Large intestine (tissue), 3 donors: ENCODE results near the gene TMEM45B. TPM values are rescaled to one million over a fixed set of nuclear protein-coding genes. Genes with fewer than 3 reads are reported as not detected.
"Not testable (repeated sequence)": the region's sequence is repeated elsewhere in the genome, so short reads cannot be mapped to it uniquely, and the experiment has no call there.

Source experiments
- DNase-seq, 2 donors: peaks; one replicate each; pipeline versions ENCODE4 v3.0.0 to v3.0.0-alpha.2; 2013
- H3K27ac ChIP-seq: one replicate; pipeline ENCODE4 v1.5.1; 2013; ENCODE audit warnings: low read length
- H3K27me3 ChIP-seq: 2 replicates; pipeline ENCODE4 v1.6.1; 2013; ENCODE audit warnings: low read length; ENCODE audit not compliant: control insufficient read depth, insufficient read depth
- H3K36me3 ChIP-seq: 2 replicates; pipeline ENCODE4 v1.6.1; 2013; ENCODE audit warnings: low read length; ENCODE audit not compliant: control insufficient read depth, insufficient read depth
- H3K4me1 ChIP-seq: one replicate; pipeline ENCODE4 v1.6.1; 2013; ENCODE audit warnings: low read length; ENCODE audit not compliant: control insufficient read depth, insufficient read depth
- H3K4me3 ChIP-seq: one replicate; pipeline ENCODE4 v1.5.1; 2013; ENCODE audit warnings: low read length
- H3K9me3 ChIP-seq: one replicate; pipeline ENCODE4 v1.6.1; 2013; ENCODE audit warnings: mild to moderate bottlenecking, low read depth, low read length, moderate library complexity; ENCODE audit not compliant: control insufficient read depth
- WGBS: methylation state at CpG from one replicate; pipeline ENCODE4 v1.1.5; 2013; ENCODE audit warnings: low lambda C conversion rate; ENCODE audit not compliant: insufficient coverage; 5-methylcytosine and 5-hydroxymethylcytosine counted together
- polyA plus RNA-seq: library from polyadenylated mRNA; unstranded; fragments of 120-200 nt; gene quantifications from one replicate; pipeline ENCODE4 v1.2.1, GENCODE V29; 2013

TMEM45B gene
- polyA plus RNA-seq, 1 donor, result 247 TPM

DNA sequence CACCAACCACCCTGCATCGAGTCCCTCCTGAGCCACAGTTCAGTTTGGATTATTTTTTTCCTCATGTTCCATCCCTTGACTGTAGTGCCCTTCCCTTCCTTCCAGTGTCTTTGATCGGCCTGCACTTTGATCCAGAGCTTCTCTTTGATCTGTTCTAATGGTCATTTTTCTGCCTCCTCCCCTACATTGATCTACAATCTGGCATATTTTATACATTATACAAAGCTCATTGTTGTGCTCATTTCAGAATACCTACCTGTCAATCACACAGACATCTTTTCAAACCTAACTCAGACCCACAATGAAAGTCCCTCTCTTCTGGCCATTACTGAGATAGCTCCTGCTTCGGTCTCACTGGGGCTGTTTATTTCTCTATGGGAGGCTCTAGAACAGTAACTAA, 8.2 kb downstream of the TMEM45B start:
- no CpG with 5 or more reads among the region's 3 CpGs for WGBS
- H3K4me1 ChIP-seq, result peaks cover 14% of the 10 kb centered on the region
- H3K4me3 ChIP-seq, H3K27me3 ChIP-seq, DNase-seq, H3K9me3 ChIP-seq: not testable (repeated sequence)
- peaks cover 41% of the 10 kb centered on the region for H3K36me3 ChIP-seq
- peak overlapping the region; percentile 12 for H3K27ac ChIP-seq

DNA sequence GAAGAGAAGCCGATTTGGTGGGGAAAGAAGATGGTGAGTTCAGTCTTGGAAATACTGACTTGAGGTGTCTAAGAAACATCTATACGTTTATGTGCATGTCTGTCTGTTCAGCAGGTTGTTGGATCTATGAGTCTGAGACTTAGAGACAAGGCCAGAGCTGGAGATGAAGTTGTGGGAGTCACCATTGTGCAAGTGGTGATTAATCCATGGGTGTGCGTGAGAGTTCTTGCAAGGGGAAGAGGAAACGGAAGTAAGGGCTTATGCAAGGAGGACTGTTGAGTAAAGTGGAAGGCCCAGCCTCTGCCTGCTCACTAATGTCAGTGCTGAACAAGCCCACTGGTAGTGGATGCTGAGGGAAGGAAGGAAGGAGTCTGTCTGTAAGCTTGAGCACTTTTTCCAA, 9.7 kb downstream of the TMEM45B start:
- Histone ChIP-seq H3K9me3 (no peaks in the 10 kb centered on the region), H3K4me3 (no peak overlapping the region), H3K36me3 (peaks cover 48% of the 10 kb centered on the region), H3K4me1 (peaks cover 14% of the 10 kb centered on the region), H3K27me3 (no peaks in the 10 kb centered on the region), H3K27ac (no peak overlapping the region)
- WGBS, result no CpG with 5 or more reads among the region's 4 CpGs
- no peak for DNase-seq

DNA sequence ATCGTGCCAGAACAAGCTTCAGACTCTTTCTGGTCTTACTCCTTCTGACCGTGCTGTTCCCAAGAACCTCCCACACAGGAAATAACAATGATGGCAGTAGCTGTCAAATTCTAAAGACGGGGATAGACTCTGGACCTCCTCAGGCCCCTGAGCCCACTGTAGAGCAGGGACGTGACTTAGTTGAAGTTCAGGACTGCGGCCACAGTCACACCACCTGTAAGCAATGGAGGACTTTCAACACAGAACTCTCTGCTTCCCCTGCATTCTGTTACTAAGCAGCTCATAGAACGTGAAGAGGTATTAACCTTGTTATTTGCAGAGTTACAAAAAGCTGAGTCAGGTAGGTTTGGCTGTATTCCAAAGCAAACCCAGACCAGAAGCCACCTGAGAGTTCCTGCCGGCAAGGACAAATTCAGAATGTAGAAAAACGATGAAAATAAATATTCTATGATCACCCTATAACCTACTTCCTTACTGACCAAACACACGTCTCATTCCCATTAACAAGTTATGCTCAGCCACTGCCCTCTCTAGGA, 12.7 kb downstream of the TMEM45B start:
- WGBS, result 64% methylated on average over 2 of the region's 9 CpGs
- Histone ChIP-seq H3K27me3 (no peaks in the 10 kb centered on the region), H3K4me1 (peaks cover 10% of the 10 kb centered on the region), H3K36me3 (peaks cover 41% of the 10 kb centered on the region), H3K4me3 (no peak overlapping the region), H3K27ac (peak overlapping the region; percentile 18), H3K9me3 (no peaks in the 10 kb centered on the region)
- peak; percentile 36 to 65 for DNase-seq

DNA sequence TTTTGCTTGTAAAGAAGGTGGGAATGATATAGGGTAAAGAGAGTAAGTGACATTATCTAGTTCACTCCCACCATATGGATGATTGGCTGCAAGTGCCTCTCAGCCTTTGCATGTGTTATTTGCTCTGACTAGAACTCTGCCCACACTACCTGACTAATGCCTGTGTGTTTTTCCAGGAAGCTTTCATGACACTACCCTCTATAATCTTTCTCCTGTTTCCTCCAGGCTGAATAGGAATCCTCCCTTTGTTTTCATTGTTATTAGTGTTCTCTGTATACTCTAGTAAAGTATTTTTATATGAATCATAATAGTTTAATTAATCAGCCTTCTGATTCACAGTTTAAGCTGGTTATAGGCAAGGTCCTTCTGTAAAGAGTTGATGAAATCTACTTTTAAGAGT, 13.8 kb downstream of the TMEM45B start:
- H3K4me3 ChIP-seq, H3K9me3 ChIP-seq, H3K27ac ChIP-seq, H3K27me3 ChIP-seq, DNase-seq, H3K4me1 ChIP-seq: not testable (repeated sequence)
- H3K36me3 ChIP-seq, result peaks cover 37% of the 10 kb centered on the region

DNA sequence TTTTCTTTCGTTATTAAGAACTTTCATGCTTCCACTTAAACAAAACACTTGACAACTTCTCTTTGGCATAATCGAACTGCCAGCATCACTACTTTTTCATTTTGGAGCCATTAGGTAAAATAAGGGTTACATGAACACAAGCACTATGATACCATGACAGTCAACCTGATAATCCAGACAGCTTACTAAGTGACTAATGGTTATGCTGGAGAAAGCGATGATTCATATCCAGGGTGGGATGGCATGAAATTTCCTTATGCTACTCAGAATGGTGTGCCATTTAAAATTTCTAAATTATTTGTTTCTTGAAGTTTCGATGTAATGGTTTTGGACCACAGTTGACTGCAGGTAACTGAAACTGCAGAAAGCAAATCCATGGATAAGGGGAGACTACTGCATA, 15.6 kb downstream of the TMEM45B start:
- 83% methylated on average over 2 of the region's 4 CpGs for WGBS
- H3K36me3 ChIP-seq, result peaks cover 22% of the 10 kb centered on the region
- H3K4me3 ChIP-seq, DNase-seq, H3K9me3 ChIP-seq, H3K4me1 ChIP-seq, H3K27me3 ChIP-seq, H3K27ac ChIP-seq: not testable (repeated sequence)

DNA sequence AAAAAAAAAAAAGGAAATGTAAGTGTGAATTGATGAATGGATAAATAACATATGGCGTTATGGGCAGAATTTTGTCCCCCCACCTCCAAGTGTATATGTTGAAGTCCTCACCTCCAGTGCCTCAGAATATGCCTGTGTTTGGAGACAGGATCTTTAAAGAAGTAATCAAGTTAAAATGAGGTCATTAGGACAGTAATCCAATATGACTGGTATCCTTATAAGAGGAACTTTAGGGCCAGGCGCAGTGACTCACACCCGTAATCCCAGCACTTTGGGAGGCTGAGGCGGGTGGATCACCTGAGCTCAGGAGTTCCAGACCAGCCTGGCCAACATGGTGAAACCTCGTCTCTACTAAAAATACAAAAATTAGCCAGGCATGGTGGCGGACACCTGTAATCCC, 17.6 kb downstream of the TMEM45B start:
- H3K4me3 ChIP-seq, result not testable (repeated sequence)

DNA sequence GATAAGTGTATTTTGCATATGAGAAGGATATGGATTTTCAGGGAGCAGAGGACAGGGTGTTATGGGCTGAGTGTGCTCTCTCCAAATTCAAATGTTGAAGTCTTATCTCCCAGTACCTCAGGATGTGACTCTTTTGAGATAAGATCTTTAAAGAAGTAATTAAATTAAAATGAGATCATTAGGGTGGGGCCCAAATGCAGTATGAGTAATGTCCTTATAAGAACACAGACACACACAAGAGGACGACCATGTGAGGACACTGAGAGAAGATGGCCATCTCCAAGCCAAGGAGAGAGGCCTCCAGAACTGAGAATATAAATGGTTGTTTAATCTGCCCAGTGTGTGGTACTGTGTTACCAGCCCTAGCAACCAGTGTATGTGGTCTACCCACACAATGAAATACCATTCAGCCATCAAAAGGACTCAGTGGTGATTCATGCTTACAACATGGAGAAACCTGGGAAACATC, 20.8 kb downstream of the TMEM45B start:
- not testable (repeated sequence) for H3K4me1 ChIP-seq, H3K4me3 ChIP-seq, H3K27me3 ChIP-seq, DNase-seq, H3K9me3 ChIP-seq, H3K27ac ChIP-seq
- H3K36me3 ChIP-seq, result peaks cover 18% of the 10 kb centered on the region
- WGBS, result no CpG with 5 or more reads among the region's 1 CpG

More for the DNA sequence above, 17.6 kb downstream of the TMEM45B start:
- not testable (repeated sequence) for DNase-seq, H3K27ac ChIP-seq, H3K4me1 ChIP-seq, H3K9me3 ChIP-seq, H3K27me3 ChIP-seq
- WGBS, result 100% methylated on average over 1 of the region's 6 CpGs
- H3K36me3 ChIP-seq, result peaks cover 18% of the 10 kb centered on the region

DNA sequence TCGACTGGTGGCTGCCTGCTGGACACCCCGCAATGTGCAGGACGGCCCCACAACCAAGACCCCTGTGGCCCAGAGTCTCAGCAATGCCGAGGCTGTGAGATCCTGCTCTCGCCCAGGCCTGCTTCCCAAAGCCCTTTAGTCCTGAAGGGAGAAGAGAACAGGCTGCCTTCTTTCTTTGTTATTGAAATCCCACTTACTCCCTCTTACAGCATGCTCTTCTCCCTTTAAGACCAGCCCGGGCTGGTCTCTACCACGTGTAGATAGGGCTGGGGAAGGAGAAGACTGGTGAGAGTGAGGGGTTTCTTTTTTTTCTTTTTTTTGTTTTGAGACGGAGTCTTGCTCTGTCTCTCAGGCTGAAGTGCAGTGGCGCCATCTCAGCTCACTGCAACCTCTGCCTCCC, 21.3 kb downstream of the TMEM45B start:
- H3K27ac ChIP-seq, result no peak overlapping the region
- H3K9me3 ChIP-seq, result no peaks in the 10 kb centered on the region
- H3K36me3 ChIP-seq, result peaks cover 18% of the 10 kb centered on the region
- no peaks in the 10 kb centered on the region for H3K27me3 ChIP-seq
- no CpG with 5 or more reads among the region's 9 CpGs for WGBS
- H3K4me1 ChIP-seq, result no peaks in the 10 kb centered on the region
- no peak overlapping the region for H3K4me3 ChIP-seq
- no peak for DNase-seq

DNA sequence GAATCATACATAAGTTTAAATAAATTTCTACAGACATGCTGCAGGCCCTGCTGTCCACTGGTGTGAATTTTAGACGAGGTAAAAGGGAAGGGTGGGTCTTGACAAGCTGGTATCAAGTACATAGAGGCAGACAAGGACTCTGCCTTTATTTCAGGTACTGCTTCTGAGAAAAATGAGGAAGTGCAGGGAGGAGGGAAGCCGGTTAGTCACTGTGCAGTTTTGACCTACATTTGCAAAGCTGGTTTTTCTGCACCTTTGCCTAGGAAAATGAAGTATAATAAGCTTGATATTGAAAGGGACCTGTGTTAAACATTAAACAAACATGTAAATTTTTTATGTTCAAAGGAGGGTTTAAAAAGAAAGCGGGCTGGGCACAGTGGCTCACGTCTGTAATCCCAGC, 24.6 kb downstream of the TMEM45B start:
- Histone ChIP-seq H3K9me3 (no peaks in the 10 kb centered on the region), H3K27ac (no peak overlapping the region), H3K36me3 (peaks cover 19% of the 10 kb centered on the region), H3K4me1 (no peaks in the 10 kb centered on the region), H3K4me3 (no peak overlapping the region), H3K27me3 (no peaks in the 10 kb centered on the region)
- 0% methylated on average over 1 of the region's 4 CpGs for WGBS
- DNase-seq, result no peak

DNA sequence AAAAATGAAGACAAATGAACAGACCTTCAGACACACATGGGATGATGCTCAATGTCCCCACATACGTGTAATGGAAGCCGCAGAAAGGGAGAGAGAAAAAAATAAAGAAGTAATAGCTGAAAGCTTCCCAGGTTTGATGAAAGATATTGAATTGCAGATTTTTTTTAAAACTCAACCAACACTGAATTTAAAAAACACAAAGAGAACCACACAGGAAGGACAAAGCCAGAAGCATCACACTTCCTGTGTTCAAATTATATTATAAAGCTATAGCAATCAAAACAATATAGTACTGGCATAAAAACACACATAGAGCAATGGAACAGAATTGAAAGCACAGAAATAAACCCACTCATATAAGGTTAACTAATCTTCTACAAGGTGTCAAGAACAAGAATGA, 26.5 kb downstream of the TMEM45B start:
- Histone ChIP-seq H3K36me3 (peaks cover 15% of the 10 kb centered on the region), H3K4me3 (no peak overlapping the region), H3K27ac (no peak overlapping the region), H3K4me1 (peaks cover 12% of the 10 kb centered on the region), H3K9me3 (no peaks in the 10 kb centered on the region), H3K27me3 (no peaks in the 10 kb centered on the region)
- no CpG with 5 or more reads among the region's 2 CpGs for WGBS
- no peak for DNase-seq

DNA sequence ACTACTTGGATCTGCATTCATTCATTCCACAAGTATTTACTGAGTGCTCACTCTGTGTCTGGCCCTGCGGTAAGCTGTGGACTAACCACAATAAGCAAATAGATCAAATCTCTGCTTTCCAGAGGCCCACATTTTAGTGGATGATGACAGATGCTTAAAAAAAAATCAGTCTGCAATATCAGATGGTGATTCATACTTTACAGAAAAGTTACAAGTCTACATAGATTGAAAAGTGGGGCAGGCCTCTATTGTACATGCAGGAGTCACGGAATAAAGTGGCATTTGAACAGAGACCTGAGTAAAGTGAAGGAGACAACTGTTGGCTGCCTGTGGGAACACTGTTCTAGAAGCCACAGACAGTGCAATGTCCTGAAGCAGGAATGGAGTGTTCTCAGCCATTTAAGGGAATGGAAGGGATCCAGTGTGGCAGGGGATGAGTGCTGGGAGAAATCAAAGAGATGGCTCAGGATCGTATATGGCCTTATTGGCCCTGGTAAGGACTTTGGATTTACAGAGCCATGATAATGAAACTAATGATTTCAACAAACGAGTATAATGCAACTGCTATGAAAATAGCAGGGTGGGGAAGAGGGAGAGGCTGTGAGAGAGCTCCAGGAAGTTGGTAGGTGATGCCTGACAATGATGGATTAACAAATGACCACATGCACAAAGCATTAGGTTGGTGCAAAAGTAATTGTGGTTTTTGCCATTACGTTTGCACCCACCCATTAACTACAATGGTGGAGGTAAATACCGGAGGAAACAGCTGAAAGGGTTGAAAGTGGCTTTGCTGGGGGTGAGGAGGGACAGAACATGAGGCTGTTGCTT, 31.1 kb downstream of the TMEM45B start:
- no CpG with 5 or more reads among the region's 6 CpGs for WGBS
- peak; percentile 76 to 90 for DNase-seq
- Histone ChIP-seq H3K36me3 (peaks cover 14% of the 10 kb centered on the region), H3K4me1 (peaks cover 18% of the 10 kb centered on the region), H3K27me3 (no peaks in the 10 kb centered on the region), H3K27ac (peak overlapping the region; percentile 74), H3K9me3 (peaks cover 4% of the 10 kb centered on the region), H3K4me3 (no peak overlapping the region)
